ENCODE measurements around the gene RGS19.

Gene RGS19

GRCh38 chr20:64033981-64034493 lies 45.3 kb downstream of the RGS19 start:
- Histone ChIP-seq H3K27me3 (ENCODE audit: control insufficient read depth, insufficient read depth, low read length) (peaks cover 17% of the 10 kb centered on the region), H3K36me3 (ENCODE audit: control insufficient read depth, insufficient read depth, low read length) (peaks cover 34% of the 10 kb centered on the region), H3K27ac (ENCODE audit: low read depth, low read length) (no peak overlapping the region), H3K4me1 (ENCODE audit: control insufficient read depth, insufficient read depth, low read length) (no peaks in the 10 kb centered on the region), H3K4me3 (ENCODE audit: low read length) (no peak overlapping the region), H3K9ac (ENCODE audit: low read length) (no peak overlapping the region)

- Histone ChIP-seq H3K4me3 (ENCODE audit: low read length) (no peak overlapping the region), H3K36me3 (ENCODE audit: control insufficient read depth, insufficient read depth, low read length) (peaks cover 38% of the 10 kb centered on the region), H3K27ac (ENCODE audit: low read depth, low read length) (peak overlapping the region; percentile 61)
Measured at GRCh38 chr20:64032706-64033624, 46.4 kb downstream of the RGS19 start.

GRCh38 chr20:64031822-64032314 lies 47.5 kb downstream of the RGS19 start:
- Histone ChIP-seq H3K4me1 (ENCODE audit: control insufficient read depth, insufficient read depth, low read length) (peaks cover 13% of the 10 kb centered on the region), H3K9ac (ENCODE audit: low read length) (no peak overlapping the region), H3K27ac (ENCODE audit: low read depth, low read length) (peak overlapping the region; percentile 61), H3K27me3 (ENCODE audit: control insufficient read depth, insufficient read depth, low read length) (peaks cover 6% of the 10 kb centered on the region), H3K4me3 (ENCODE audit: low read length) (no peak overlapping the region), H3K36me3 (ENCODE audit: control insufficient read depth, insufficient read depth, low read length) (peaks cover 49% of the 10 kb centered on the region)

More at GRCh38 chr20:64032706-64033624, 46.4 kb downstream of the RGS19 start:
- Histone ChIP-seq H3K9ac (ENCODE audit: low read length) (no peak overlapping the region), H3K27me3 (ENCODE audit: control insufficient read depth, insufficient read depth, low read length) (peaks cover 17% of the 10 kb centered on the region), H3K4me1 (ENCODE audit: control insufficient read depth, insufficient read depth, low read length) (peaks cover 4% of the 10 kb centered on the region)

GRCh38 chr20:64030371-64031134 lies 48.8 kb downstream of the RGS19 start:
- H3K36me3 ChIP-seq (ENCODE audit: control insufficient read depth, insufficient read depth, low read length), result peaks cover 53% of the 10 kb centered on the region
- no peak overlapping the region for H3K4me3 ChIP-seq (ENCODE audit: low read length)
- peaks cover 13% of the 10 kb centered on the region for H3K4me1 ChIP-seq (ENCODE audit: control insufficient read depth, insufficient read depth, low read length)
- H3K27ac ChIP-seq (ENCODE audit: low read depth, low read length), result no peak overlapping the region
- H3K27me3 ChIP-seq (ENCODE audit: control insufficient read depth, insufficient read depth, low read length), result no peaks in the 10 kb centered on the region
- no peak overlapping the region for H3K9ac ChIP-seq (ENCODE audit: low read length)

- Histone ChIP-seq H3K9ac (ENCODE audit: low read length) (no peak overlapping the region), H3K27me3 (ENCODE audit: control insufficient read depth, insufficient read depth, low read length) (no peaks in the 10 kb centered on the region), H3K36me3 (ENCODE audit: control insufficient read depth, insufficient read depth, low read length) (peaks cover 60% of the 10 kb centered on the region), H3K27ac (ENCODE audit: low read depth, low read length) (no peak overlapping the region), H3K4me1 (ENCODE audit: control insufficient read depth, insufficient read depth, low read length) (peaks cover 13% of the 10 kb centered on the region), H3K4me3 (ENCODE audit: low read length) (no peak overlapping the region)
Measured at GRCh38 chr20:64029293-64030117, 49.8 kb downstream of the RGS19 start.

GRCh38 chr20:64027981-64028685 lies 51.2 kb downstream of the RGS19 start:
- H3K27me3 ChIP-seq (ENCODE audit: control insufficient read depth, insufficient read depth, low read length), result no peaks in the 10 kb centered on the region
- H3K36me3 ChIP-seq (ENCODE audit: control insufficient read depth, insufficient read depth, low read length), result peaks cover 66% of the 10 kb centered on the region
- H3K27ac ChIP-seq (ENCODE audit: low read depth, low read length), result peak overlapping the region; percentile 81
- H3K9ac ChIP-seq (ENCODE audit: low read length), result no peak overlapping the region
- no peak overlapping the region for H3K4me3 ChIP-seq (ENCODE audit: low read length)
- H3K4me1 ChIP-seq (ENCODE audit: control insufficient read depth, insufficient read depth, low read length), result peaks cover 13% of the 10 kb centered on the region

GRCh38 chr20:64025826-64026412 lies 53.4 kb downstream of the RGS19 start:
- Histone ChIP-seq H3K27me3 (ENCODE audit: control insufficient read depth, insufficient read depth, low read length) (no peaks in the 10 kb centered on the region), H3K36me3 (ENCODE audit: control insufficient read depth, insufficient read depth, low read length) (peaks cover 68% of the 10 kb centered on the region), H3K27ac (ENCODE audit: low read depth, low read length) (no peak overlapping the region), H3K9ac (ENCODE audit: low read length) (no peak overlapping the region), H3K4me3 (ENCODE audit: low read length) (no peak overlapping the region), H3K4me1 (ENCODE audit: control insufficient read depth, insufficient read depth, low read length) (peaks cover 13% of the 10 kb centered on the region)

- Histone ChIP-seq H3K4me3 (ENCODE audit: low read length) (no peak overlapping the region), H3K27ac (ENCODE audit: low read depth, low read length) (no peak overlapping the region), H3K27me3 (ENCODE audit: control insufficient read depth, insufficient read depth, low read length) (no peaks in the 10 kb centered on the region), H3K36me3 (ENCODE audit: control insufficient read depth, insufficient read depth, low read length) (peaks cover 64% of the 10 kb centered on the region), H3K4me1 (ENCODE audit: control insufficient read depth, insufficient read depth, low read length) (peaks cover 13% of the 10 kb centered on the region), H3K9ac (ENCODE audit: low read length) (no peak overlapping the region)
Measured at GRCh38 chr20:64025101-64025825, 54.1 kb downstream of the RGS19 start.

- Histone ChIP-seq H3K4me3 (ENCODE audit: low read length) (no peak overlapping the region), H3K4me1 (ENCODE audit: control insufficient read depth, insufficient read depth, low read length) (peaks cover 13% of the 10 kb centered on the region), H3K27me3 (ENCODE audit: control insufficient read depth, insufficient read depth, low read length) (no peaks in the 10 kb centered on the region), H3K36me3 (ENCODE audit: control insufficient read depth, insufficient read depth, low read length) (peaks cover 61% of the 10 kb centered on the region), H3K27ac (ENCODE audit: low read depth, low read length) (no peak overlapping the region), H3K9ac (ENCODE audit: low read length) (no peak overlapping the region)
Measured at GRCh38 chr20:64024141-64024990, 55.0 kb downstream of the RGS19 start.
